GM12892 (cell line): Measurements from ENCODE around the gene SREK1.

Experiments used
- POLR2A ChIP-seq: IDR thresholded peaks from 2 replicates; pipeline ENCODE4 v1.6.1; 2011; ENCODE audit warnings: low read depth, low read length, control low read depth
- TAF1 ChIP-seq: IDR thresholded peaks from 2 replicates; pipeline ENCODE4 v1.6.1; 2011; ENCODE audit warnings: low read depth, mild to moderate bottlenecking, control low read depth, low read length, borderline replicate concordance

DNA sequence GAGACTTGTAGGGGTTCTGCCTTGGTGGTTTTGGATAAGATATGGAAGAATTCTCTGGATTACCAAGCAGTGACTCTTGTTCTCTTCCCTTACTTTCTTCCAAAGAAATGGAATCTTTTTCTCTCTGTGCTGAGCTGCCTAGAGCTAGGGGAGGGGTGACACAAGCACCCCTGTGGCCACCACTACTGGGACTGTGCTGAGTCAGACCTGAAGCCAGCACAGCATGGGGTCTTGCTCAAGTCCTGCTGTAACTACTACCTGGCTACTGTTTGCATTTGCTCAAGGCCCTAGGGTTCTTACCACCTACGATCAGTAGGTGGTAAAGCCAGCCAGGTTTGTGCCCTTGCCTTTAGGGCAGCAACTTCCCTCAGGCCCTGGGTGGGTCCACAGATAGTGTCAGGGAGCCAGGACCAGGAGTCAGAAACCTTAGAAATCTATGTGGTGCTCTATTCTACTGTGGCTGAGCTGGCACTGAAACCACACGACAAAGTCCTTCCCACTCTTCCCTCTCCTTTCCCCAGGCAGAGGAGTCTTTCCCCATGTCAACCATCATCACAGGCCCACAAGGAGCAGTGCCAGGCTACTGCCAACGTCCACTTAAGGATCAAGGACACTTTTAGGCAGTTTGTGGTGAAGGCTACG is 53.8 kb downstream of the SREK1 start:
- TF ChIP-seq TAF1: no peak
- no peak for TF ChIP-seq POLR2A
